SK-N-SH (cell line): ENCODE measurements around the gene PKN1. TPM values are rescaled to one million over a fixed set of nuclear protein-coding genes. Genes with fewer than 3 reads are reported as not detected.

ENCODE experiments used
- CTCF ChIA-PET: fragments of 300-600, 350-600 bp; formaldehyde crosslinking; extraction: SDS; loops from one replicate; lab custom pipeline; 2021; lab: Yijun Ruan, JAX
- POLR2A ChIA-PET: fragments of 350-600 bp; sonication (Branson Sonifier 250); formaldehyde crosslinking; extraction: SDS; loops from one replicate; lab custom pipeline; 2020; ENCODE audit warnings: antibody characterized with exemption, inconsistent platforms; lab: Yijun Ruan, JAX
- DNase-seq: peaks from one replicate; pipeline ENCODE4 v3.0.0; 2012
- H2AFZ ChIP-seq: fragments of 200-600 bp; sonication (generic); 2 replicates; pipeline ENCODE4 v1.8.1; 2016; ENCODE audit warnings: antibody characterized with exemption, mild to moderate bottlenecking, low read depth
- H3F3A ChIP-seq: fragments of 200-600 bp; sonication (generic); replicated peaks from 2 replicates; pipeline ENCODE3; 2016; ENCODE audit warnings: antibody characterized with exemption, mild to moderate bottlenecking; ENCODE audit not compliant: insufficient read depth
- H3K27ac ChIP-seq, 2 experiments: fragments of 200-500 bp in 1 of 2; fragments of 200-600 bp in 1 of 2; sonication (Bioruptor generic) in 1 of 2; sonication (generic), shearing (Covaris generic) in 1 of 2; 2 replicates each; pipeline versions ENCODE4 v1.5.1 to v1.6.1; 2014 to 2016; ENCODE audit warnings: low read depth in 2 of 2, inconsistent platforms in 1 of 2, low read length in 1 of 2, mild to moderate bottlenecking in 1 of 2, mixed read lengths in 1 of 2
- H3K27me3 ChIP-seq: fragments of 200-600 bp; sonication (generic), shearing (Covaris generic); 2 replicates; pipeline ENCODE4 v1.6.1; 2016; ENCODE audit warnings: mixed run types; ENCODE audit not compliant: insufficient read depth
- H3K36me3 ChIP-seq, 2 experiments: fragments of 200-500 bp in 1 of 2; fragments of 200-600 bp in 1 of 2; sonication (Bioruptor generic) in 1 of 2; sonication (generic) in 1 of 2; replicated peaks in 1 of 2; 2 replicates each; pipeline versions ENCODE3 to v1.5.1; 2014 to 2016; ENCODE audit warnings: low read length in 1 of 2, mild to moderate bottlenecking in 1 of 2; ENCODE audit not compliant: insufficient read depth in 2 of 2, control insufficient read depth in 1 of 2
- H3K4me1 ChIP-seq, 2 experiments: fragments of 200-500 bp in 1 of 2; fragments of 200-600 bp in 1 of 2; sonication (Bioruptor generic) in 1 of 2; sonication (generic), shearing (Covaris generic) in 1 of 2; 2 replicates each; pipeline versions ENCODE4 v1.5.1 to v1.6.1; 2014 to 2016; ENCODE audit warnings: low read depth in 1 of 2, low read length in 1 of 2, mixed run types in 1 of 2; ENCODE audit not compliant: insufficient read depth in 2 of 2, control insufficient read depth in 1 of 2
- H3K4me2 ChIP-seq: fragments of 200-600 bp; sonication (generic), shearing (Covaris generic); 2 replicates; pipeline ENCODE4 v1.6.1; 2017; ENCODE audit warnings: mixed run types
- H3K4me3 ChIP-seq, 2 experiments: fragments of 200-500 bp in 1 of 2; fragments of 200-600 bp in 1 of 2; sonication (Bioruptor generic) in 1 of 2; sonication (generic), shearing (Covaris generic) in 1 of 2; 2 replicates each; pipeline versions ENCODE4 v1.5.1 to v1.8.1; 2014 to 2016; ENCODE audit warnings: low read depth in 2 of 2, inconsistent platforms in 1 of 2, low read length in 1 of 2, mild to moderate bottlenecking in 1 of 2, mixed read lengths in 1 of 2, moderate library complexity in 1 of 2
- H3K79me2 ChIP-seq: fragments of 200-600 bp; sonication (generic); 2 replicates; pipeline ENCODE4 v1.8.1; 2017; ENCODE audit warnings: mild to moderate bottlenecking; ENCODE audit not compliant: insufficient read depth
- H3K9ac ChIP-seq: fragments of 200-600 bp; sonication (generic); 2 replicates; pipeline ENCODE4 v1.6.1; 2017; ENCODE audit warnings: mixed run types
- H3K9me2 ChIP-seq: fragments of 200-600 bp; sonication (generic); 2 replicates; pipeline ENCODE4 v1.6.1; 2017; ENCODE audit warnings: mixed run types
- H3K9me3 ChIP-seq: fragments of 200-600 bp; sonication (generic); 2 replicates; pipeline ENCODE4 v1.6.1; 2017; ENCODE audit warnings: mixed run types, mild to moderate bottlenecking, moderate library complexity
- H4K20me1 ChIP-seq: fragments of 200-600 bp; sonication (generic); 2 replicates; pipeline ENCODE4 v1.6.1; 2017; ENCODE audit warnings: mild to moderate bottlenecking, mixed run types; ENCODE audit not compliant: insufficient read depth
- CHD2 ChIP-seq: fragments of 150-350 bp; IDR thresholded peaks from 2 replicates; pipeline ENCODE4 v1.6.1; 2018; ENCODE audit warnings: low read length; ENCODE audit not compliant: partially characterized antibody
- EZH2phosphoT487 ChIP-seq: fragments of 200-600 bp; sonication (generic); IDR thresholded peaks from 2 replicates; pipeline ENCODE4 v1.6.1; 2017; ENCODE audit warnings: low read depth, mixed run types, mild to moderate bottlenecking, antibody characterized with exemption, moderate library complexity, borderline replicate concordance
- FOXM1 ChIP-seq: IDR thresholded peaks from 2 replicates; pipeline ENCODE4 v1.4.0; 2012; ENCODE audit warnings: low read depth, mild to moderate bottlenecking
- GATA2 ChIP-seq: sonication (generic); formaldehyde crosslinking; IDR thresholded peaks from 2 replicates; pipeline ENCODE4 v1.5.0; 2020; ENCODE audit warnings: mild to moderate bottlenecking, missing genetic modification reagents
- MEF2A ChIP-seq: IDR thresholded peaks from 2 replicates; pipeline ENCODE4 v1.4.0; 2012; ENCODE audit warnings: low read depth, borderline replicate concordance
- NFIC ChIP-seq: IDR thresholded peaks from 2 replicates; pipeline ENCODE4 v1.4.0; 2012; ENCODE audit warnings: borderline replicate concordance
- RFX5 ChIP-seq: IDR thresholded peaks from 2 replicates; pipeline ENCODE4 v1.6.1; 2012; ENCODE audit warnings: mild to moderate bottlenecking, improper control_type of control experiment, low read length
- SMC3 ChIP-seq: IDR thresholded peaks from 2 replicates; pipeline ENCODE4 v1.6.1; 2012; ENCODE audit warnings: low read depth, low read length, improper control_type of control experiment
- TAF1 ChIP-seq: IDR thresholded peaks from 2 replicates; pipeline ENCODE4 v1.6.1; 2012; ENCODE audit warnings: low read depth, mild to moderate bottlenecking, low read length, moderate library complexity, borderline replicate concordance
- WGBS: methylation state at CpG from one replicate; pipeline ENCODE4 v1.1.6; 2017; ENCODE audit warnings: low lambda C conversion rate; 5-methylcytosine and 5-hydroxymethylcytosine counted together
- polyA plus RNA-seq, 3 experiments: library from polyadenylated mRNA; depleted of rRNA; stranded (reverse); fragments of >200 nt; gene quantifications; 2 replicates each; pipeline ENCODE4 v1.2.3, GENCODE V29; 2012
- TF ChIP-seq, protein P1 (sequence below): fragments of 150-350 bp; IDR thresholded peaks from 2 replicates; pipeline ENCODE4 v1.6.1; 2017; ENCODE audit warnings: antibody characterized with exemption, low read length, low read depth, borderline replicate concordance
- TF ChIP-seq, protein P2 (sequence below): fragments of 200-600 bp; sonication (generic); IDR thresholded peaks from 2 replicates; pipeline ENCODE4 v1.6.1; 2017; ENCODE audit warnings: antibody characterized with exemption, mild to moderate bottlenecking, moderate library complexity
- TF ChIP-seq, protein P3 (sequence below): IDR thresholded peaks from 2 replicates; pipeline ENCODE4 v1.4.0; 2012; ENCODE audit warnings: low read depth, borderline replicate concordance
- TF ChIP-seq, protein P4 (sequence below): IDR thresholded peaks from 2 replicates; pipeline ENCODE4 v1.4.0; 2012; ENCODE audit warnings: low read depth, borderline replicate concordance
- TF ChIP-seq, protein P5 (sequence below): fragments of 150-350 bp; IDR thresholded peaks from 2 replicates; pipeline ENCODE4 v1.6.1; 2016; ENCODE audit warnings: mild to moderate bottlenecking, low read depth, low read length

PKN1 gene
- polyA plus RNA-seq, 1 of the 3 experiments (the other 2 are of a cell fraction): 99.6 TPM

DNA sequence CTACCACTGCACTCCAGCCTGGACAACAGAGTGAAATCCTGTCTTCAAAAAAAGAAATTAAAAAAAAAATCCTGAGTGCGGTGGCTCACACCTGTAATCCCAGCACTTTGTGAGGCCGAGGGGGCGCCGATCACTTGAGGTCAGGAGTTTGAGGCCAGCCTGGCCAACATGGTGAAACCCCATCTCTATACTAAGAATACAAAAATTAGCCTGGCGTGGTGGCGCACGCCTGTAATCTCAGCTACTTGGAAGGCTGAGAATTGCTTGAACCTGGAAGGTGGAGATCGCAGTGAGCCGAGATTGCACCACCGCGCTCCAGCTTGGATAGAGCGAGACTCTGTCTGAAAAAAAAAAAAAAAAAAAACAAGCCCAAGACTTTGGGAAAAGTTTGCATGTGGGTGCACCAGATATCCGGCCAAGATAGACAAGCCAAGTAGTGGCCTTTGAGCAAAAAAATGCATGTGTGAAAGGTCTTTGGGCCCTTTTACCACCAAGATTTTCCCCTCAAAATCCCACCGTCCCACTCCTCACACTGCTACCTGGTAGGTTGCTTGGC is 79.4 kb downstream of the PKN1 start:
- ChIA-PET CTCF (interaction anchor here (0.6 to 0.9 kb wide), 2 partner anchors 12 to 33 kb away, joined by 3 read pairs; no protein-coding TSS in a partner anchor), POLR2A (no interaction called here)
- H2AFZ ChIP-seq: no peak overlapping the region
- H3K27me3 ChIP-seq: no peaks in the 10 kb centered on the region
- no peak for TF ChIP-seq GATA2 (CRISPR knock-in tag)
- no peak for TF ChIP-seq EZH2phosphoT487
- no peak for TF ChIP-seq NFIC
- TF ChIP-seq, protein P1, sequence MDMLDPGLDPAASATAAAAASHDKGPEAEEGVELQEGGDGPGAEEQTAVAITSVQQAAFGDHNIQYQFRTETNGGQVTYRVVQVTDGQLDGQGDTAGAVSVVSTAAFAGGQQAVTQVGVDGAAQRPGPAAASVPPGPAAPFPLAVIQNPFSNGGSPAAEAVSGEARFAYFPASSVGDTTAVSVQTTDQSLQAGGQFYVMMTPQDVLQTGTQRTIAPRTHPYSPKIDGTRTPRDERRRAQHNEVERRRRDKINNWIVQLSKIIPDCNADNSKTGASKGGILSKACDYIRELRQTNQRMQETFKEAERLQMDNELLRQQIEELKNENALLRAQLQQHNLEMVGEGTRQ: no peak
- no peak for TF ChIP-seq SMC3
- TF ChIP-seq, protein P2, sequence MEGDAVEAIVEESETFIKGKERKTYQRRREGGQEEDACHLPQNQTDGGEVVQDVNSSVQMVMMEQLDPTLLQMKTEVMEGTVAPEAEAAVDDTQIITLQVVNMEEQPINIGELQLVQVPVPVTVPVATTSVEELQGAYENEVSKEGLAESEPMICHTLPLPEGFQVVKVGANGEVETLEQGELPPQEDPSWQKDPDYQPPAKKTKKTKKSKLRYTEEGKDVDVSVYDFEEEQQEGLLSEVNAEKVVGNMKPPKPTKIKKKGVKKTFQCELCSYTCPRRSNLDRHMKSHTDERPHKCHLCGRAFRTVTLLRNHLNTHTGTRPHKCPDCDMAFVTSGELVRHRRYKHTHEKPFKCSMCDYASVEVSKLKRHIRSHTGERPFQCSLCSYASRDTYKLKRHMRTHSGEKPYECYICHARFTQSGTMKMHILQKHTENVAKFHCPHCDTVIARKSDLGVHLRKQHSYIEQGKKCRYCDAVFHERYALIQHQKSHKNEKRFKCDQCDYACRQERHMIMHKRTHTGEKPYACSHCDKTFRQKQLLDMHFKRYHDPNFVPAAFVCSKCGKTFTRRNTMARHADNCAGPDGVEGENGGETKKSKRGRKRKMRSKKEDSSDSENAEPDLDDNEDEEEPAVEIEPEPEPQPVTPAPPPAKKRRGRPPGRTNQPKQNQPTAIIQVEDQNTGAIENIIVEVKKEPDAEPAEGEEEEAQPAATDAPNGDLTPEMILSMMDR: no peak
- TF ChIP-seq, protein P3, sequence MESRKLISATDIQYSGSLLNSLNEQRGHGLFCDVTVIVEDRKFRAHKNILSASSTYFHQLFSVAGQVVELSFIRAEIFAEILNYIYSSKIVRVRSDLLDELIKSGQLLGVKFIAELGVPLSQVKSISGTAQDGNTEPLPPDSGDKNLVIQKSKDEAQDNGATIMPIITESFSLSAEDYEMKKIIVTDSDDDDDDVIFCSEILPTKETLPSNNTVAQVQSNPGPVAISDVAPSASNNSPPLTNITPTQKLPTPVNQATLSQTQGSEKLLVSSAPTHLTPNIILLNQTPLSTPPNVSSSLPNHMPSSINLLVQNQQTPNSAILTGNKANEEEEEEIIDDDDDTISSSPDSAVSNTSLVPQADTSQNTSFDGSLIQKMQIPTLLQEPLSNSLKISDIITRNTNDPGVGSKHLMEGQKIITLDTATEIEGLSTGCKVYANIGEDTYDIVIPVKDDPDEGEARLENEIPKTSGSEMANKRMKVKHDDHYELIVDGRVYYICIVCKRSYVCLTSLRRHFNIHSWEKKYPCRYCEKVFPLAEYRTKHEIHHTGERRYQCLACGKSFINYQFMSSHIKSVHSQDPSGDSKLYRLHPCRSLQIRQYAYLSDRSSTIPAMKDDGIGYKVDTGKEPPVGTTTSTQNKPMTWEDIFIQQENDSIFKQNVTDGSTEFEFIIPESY: no peak
- no peak overlapping the region for H3K4me2 ChIP-seq
- H3K9me3 ChIP-seq: no peaks in the 10 kb centered on the region
- no peak overlapping the region for H3K4me3 ChIP-seq
- no peak for DNase-seq
- H3K9ac ChIP-seq: no peak overlapping the region
- no peak overlapping the region for H3K27ac ChIP-seq
- H3K36me3 ChIP-seq: peaks cover 22 to 29% of the 10 kb centered on the region in 2 experiments
- H3K9me2 ChIP-seq: no peaks in the 10 kb centered on the region
- H3K4me1 ChIP-seq: peaks cover 21% of the 10 kb centered on the region in 2 experiments; a peak in 2 of 4 replicates
- H3F3A ChIP-seq: peaks cover 33% of the 10 kb centered on the region
- H3K79me2 ChIP-seq: peaks cover 37% of the 10 kb centered on the region
- peaks cover 35% of the 10 kb centered on the region for H4K20me1 ChIP-seq
- WGBS: 97% methylated on average over 14 of the region's 14 CpGs

DNA sequence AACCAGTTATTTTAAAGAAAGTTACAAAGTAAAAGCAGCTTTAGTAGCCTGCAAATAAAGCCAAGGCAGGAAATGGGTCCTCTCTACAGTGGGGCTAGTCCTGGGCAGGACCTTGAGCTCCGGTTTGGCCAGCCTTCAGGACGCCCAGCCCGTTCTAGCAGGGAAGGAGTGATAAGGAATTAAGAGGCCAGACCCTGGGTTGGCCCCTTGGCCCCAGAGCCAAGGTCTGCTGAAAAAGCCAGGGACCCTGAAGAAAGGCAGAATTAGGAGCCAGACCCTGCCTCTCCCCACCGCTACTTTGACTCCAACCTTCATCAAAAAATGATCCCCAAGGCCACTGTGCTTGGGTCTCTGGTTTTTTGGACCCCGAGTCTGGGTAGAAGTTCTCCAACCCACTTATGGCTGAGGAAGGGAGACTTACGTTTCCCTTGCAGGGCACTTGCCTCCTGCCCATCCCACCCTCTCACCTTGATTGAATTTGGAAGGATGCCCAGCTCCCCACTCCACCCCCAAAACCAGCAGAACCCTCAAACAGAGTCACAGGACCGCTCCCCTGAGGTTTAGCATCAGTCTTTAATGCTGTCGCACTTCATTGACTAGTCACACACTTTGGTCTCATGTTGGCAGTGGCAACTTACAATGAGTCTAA is 81.2 kb downstream of the PKN1 start:
- DNase-seq: no peak
- 0 out of 2 replicates have a peak overlapping the region, but pooled peaks have one; percentile 95 for H3K4me2 ChIP-seq
- no peak overlapping the region for H3K4me3 ChIP-seq
- H3F3A ChIP-seq: peaks cover 38% of the 10 kb centered on the region
- H3K9me3 ChIP-seq: no peaks in the 10 kb centered on the region
- peaks cover 44% of the 10 kb centered on the region for H3K79me2 ChIP-seq
- WGBS: 74% methylated on average over 7 of the region's 8 CpGs
- H3K9me2 ChIP-seq: no peaks in the 10 kb centered on the region
- peaks cover 36% of the 10 kb centered on the region for H4K20me1 ChIP-seq
- H3K36me3 ChIP-seq: peaks cover 22 to 29% of the 10 kb centered on the region in 2 experiments
- peaks cover 24 to 29% of the 10 kb centered on the region in 2 experiments; a peak in 3 of 4 replicates for H3K4me1 ChIP-seq
- no peaks in the 10 kb centered on the region for H3K27me3 ChIP-seq
- no peak overlapping the region for H3K9ac ChIP-seq
- H2AFZ ChIP-seq: no peak overlapping the region
- H3K27ac ChIP-seq: no peak overlapping the region
- ChIA-PET CTCF (interaction anchor here (1.0 to 1.3 kb wide), 3 partner anchors 9 to 42 kb away, joined by 3 to 4 read pairs (median 4); no protein-coding TSS in a partner anchor), POLR2A (no interaction called here)
- TF ChIP-seq, protein P4, sequence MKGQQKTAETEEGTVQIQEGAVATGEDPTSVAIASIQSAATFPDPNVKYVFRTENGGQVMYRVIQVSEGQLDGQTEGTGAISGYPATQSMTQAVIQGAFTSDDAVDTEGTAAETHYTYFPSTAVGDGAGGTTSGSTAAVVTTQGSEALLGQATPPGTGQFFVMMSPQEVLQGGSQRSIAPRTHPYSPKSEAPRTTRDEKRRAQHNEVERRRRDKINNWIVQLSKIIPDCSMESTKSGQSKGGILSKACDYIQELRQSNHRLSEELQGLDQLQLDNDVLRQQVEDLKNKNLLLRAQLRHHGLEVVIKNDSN: no peak
- TF ChIP-seq, protein P5, sequence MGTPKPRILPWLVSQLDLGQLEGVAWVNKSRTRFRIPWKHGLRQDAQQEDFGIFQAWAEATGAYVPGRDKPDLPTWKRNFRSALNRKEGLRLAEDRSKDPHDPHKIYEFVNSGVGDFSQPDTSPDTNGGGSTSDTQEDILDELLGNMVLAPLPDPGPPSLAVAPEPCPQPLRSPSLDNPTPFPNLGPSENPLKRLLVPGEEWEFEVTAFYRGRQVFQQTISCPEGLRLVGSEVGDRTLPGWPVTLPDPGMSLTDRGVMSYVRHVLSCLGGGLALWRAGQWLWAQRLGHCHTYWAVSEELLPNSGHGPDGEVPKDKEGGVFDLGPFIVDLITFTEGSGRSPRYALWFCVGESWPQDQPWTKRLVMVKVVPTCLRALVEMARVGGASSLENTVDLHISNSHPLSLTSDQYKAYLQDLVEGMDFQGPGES: no peak
- TF ChIP-seq CHD2 (no peak), EZH2phosphoT487 (no peak), SMC3 (no peak), FOXM1 (no peak), TAF1 (no peak), MEF2A (no peak), RFX5 (no peak)
- TF ChIP-seq, protein P3: no peak
